Heart left ventricle (tissue), 16 donors: Measurements from ENCODE around the gene SNTB2. TPM values are rescaled to one million over a fixed set of nuclear protein-coding genes. Genes with fewer than 3 reads are reported as not detected.
"Not testable (repeated sequence)": the region's sequence is repeated elsewhere in the genome, so short reads cannot be mapped to it uniquely, and the experiment has no call there.

Experiments used
- ATAC-seq, 4 donors: fragments of 200-7000 bp; cut with Tn5 transposase; one replicate each; pipeline ENCODE4 v1.9.1; 2020 to 2022; ENCODE audit warnings: moderate library complexity in 4 of 4, mild to moderate bottlenecking in 3 of 4, moderate number of reproducible peaks in 1 of 4
- DNase-seq, 5 donors: peaks; one replicate each; pipeline ENCODE4 v3.0.0-alpha.2; 2020
- H3K27ac ChIP-seq, 12 donors: fragments of 200-600 bp; sonication (generic) in 4 of 12; one replicate each; pipeline versions ENCODE4 v1.5.0 to v1.8.0; 2016 to 2022; ENCODE audit warnings: mild to moderate bottlenecking in 2 of 12
- H3K27me3 ChIP-seq, 9 donors: fragments of 200-600 bp; sonication (generic) in 2 of 9; one replicate each; pipeline versions ENCODE4 v1.5.1 to v1.8.0; 2016 to 2022; ENCODE audit warnings: mild to moderate bottlenecking in 3 of 9
- H3K36me3 ChIP-seq, 9 donors: fragments of 200-600 bp; sonication (generic) in 2 of 9; one replicate each; pipeline versions ENCODE4 v1.5.0 to v1.8.0; 2018 to 2022; ENCODE audit warnings: mild to moderate bottlenecking in 2 of 9
- H3K4me1 ChIP-seq, 12 donors: fragments of 200-600 bp; sonication (generic) in 4 of 12; one replicate each; pipeline versions ENCODE4 v1.5.0 to v1.8.0; 2016 to 2022; ENCODE audit warnings: mild to moderate bottlenecking in 3 of 12
- H3K4me3 ChIP-seq, 12 donors: fragments of 200-600 bp; sonication (generic) in 4 of 12; one replicate each; pipeline versions ENCODE4 v1.5.0 to v1.8.0; 2017 to 2022; ENCODE audit warnings: mild to moderate bottlenecking in 9 of 12, moderate library complexity in 4 of 12
- H3K9me3 ChIP-seq, 12 donors: fragments of 200-600 bp; sonication (generic) in 4 of 12; one replicate each; pipeline versions ENCODE4 v1.5.0 to v1.8.0; 2016 to 2022; ENCODE audit warnings: mild to moderate bottlenecking in 1 of 12
- POLR2A ChIP-seq, 2 donors: fragments of 450-650 bp; IDR thresholded peaks; one replicate each; pipeline ENCODE4 v1.6.1; 2017; ENCODE audit warnings: antibody characterized with exemption in 2 of 2, mild to moderate bottlenecking in 2 of 2, moderate library complexity in 2 of 2
- WGBS, 4 donors: extraction: QIAGEN DNeasy Blood & Tissue Kit in 2 of 4; methylation state at CpG; one replicate each; pipeline versions ENCODE4 v1.1.5 to v1.1.7; 2013 to 2018; 5-methylcytosine and 5-hydroxymethylcytosine counted together
- intact Hi-C, 10 donors: fragments of 100-400 bp; cut with DNase I; formaldehyde crosslinking; loops; one replicate each; pipeline versions ENCODE4 v1.11.1 to v1.14.2; 2022
- long read RNA-seq, 3 donors: library from polyadenylated mRNA; unstranded; transcript quantifications; one replicate each; pipeline ENCODE4 v2.0.0, GENCODE V29; 2020 to 2021
- polyA plus RNA-seq, 2 donors: library from polyadenylated mRNA; stranded (reverse); fragments of 200-250 nt; gene quantifications; one replicate each; pipeline ENCODE4 v1.2.3, GENCODE V29; 2013
- total RNA-seq, 9 donors: library from RNA; depleted of rRNA in 2 of 9; stranded (reverse); fragments of >200 nt in 2 of 9; fragmentation: NEBNext Ultra II Directional in 3 of 9; extraction: Animal tissue kit (Norgen Biotek cat#: 25700) in 3 of 9; gene quantifications; one replicate each; pipeline versions ENCODE4 v1.1.0 to v1.2.4, GENCODE V29; 2016 to 2023
- TF ChIP-seq, protein P1 (sequence below), 12 donors: fragments of 200-600 bp; sonication (generic) in 4 of 12; IDR thresholded peaks; one replicate each; pipeline versions ENCODE4 v1.5.0 to v1.8.0; 2018 to 2022; ENCODE audit warnings: antibody characterized with exemption in 12 of 12, mild to moderate bottlenecking in 5 of 12
- donor health status: ischemic (EF 13 %, LVEDD 7.1; RV severe dilation, severe dysfunction).
- donor health status: healthy with polysubstance abuse.
- donor health status: DM: no; HTN: yes; CAD: no.
- donor health status: DM: no; HTN: no; CAD: no.
- donor health status: ischemic (EF 25% LVEDD 6.9; RV normal size, moderate dysfunction).
- donor health status: ischemic (EF 25% LVEDD 5.7; RV mildly dilated, moderate dysfunction).
- donor health status: healthy.
- donor health status: DM: yes; HTN: yes; CAD: no.
- donor health status: ischemic (EF 35%, LVEDD 5.7; RV mildly dilated, moderate dysfunction).
- donor health status: nonischemic (EF 11% LVEDD 7.7; RV severe dilation, severe dysfunction).
- donor health status: DM: yes; HTN: yes; CAD: no.
- donor health status: PGD.
- donor health status: ischemic (EF 29% LVEDD 5.4; RV normal size, mild dysfunction).
- donor health status: nonischemic (EF 23%, LVEDD 6.1; RV moderate dilation, normal function).

SNTB2 gene
- total RNA-seq, result 10 to 100 TPM in 7 of 9 donors, 1 to 10 TPM in 2; 8.6 to 28.5 (median 13.2) TPM
- 1 to 10 TPM; 2.2 to 5.0 TPM for polyA plus RNA-seq
- long read RNA-seq, donor 1, full-length matches to known transcripts, result 9 of 10 reads
- long read RNA-seq, donor 1, partial matches to known transcripts, result 0 of 10 reads
- long read RNA-seq, donor 1, other reads (novel, unspliced or antisense), result 1 of 10 reads
- long read RNA-seq, donor 2, result 0 reads
- long read RNA-seq, donor 3, full-length matches to known transcripts, result 17 of 18 reads
- long read RNA-seq, donor 3, partial matches to known transcripts, result 0 of 18 reads
- long read RNA-seq, donor 3, other reads (novel, unspliced or antisense), result 1 of 18 reads

DNA sequence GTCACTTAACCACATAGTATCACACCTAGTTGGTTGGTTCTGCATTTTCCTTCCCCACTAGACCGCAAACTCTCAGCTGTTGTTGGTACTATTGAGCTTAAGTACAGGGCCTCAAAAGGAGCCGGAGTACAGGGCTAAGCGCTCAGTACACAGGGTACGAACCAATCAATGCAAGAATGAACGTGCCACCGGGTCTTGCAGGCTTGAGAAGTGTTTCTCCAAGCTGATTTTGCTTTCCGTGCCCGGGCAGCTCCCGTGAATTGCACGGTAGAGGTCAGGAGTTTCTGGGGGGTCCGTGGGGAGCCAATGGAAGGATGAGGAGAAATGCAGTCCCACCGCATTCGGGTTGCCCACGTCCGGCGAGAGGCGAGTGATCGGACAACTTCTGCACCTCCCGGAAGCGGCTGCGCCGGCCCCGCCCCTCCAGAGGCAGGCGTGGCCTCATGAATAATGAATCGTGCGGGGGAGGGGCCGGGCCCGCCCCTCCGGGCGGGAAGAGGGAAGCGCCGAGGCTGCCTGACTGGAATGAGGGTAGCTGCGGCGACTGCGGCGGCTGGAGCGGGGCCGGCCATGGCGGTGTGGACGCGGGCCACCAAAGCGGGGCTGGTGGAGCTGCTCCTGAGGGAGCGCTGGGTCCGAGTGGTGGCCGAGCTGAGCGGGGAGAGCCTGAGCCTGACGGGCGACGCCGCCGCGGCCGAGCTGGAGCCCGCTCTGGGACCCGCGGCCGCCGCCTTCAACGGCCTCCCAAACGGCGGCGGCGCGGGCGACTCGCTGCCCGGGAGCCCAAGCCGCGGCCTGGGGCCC is at the start of gene SNTB2:
Gene SNTB2 (plus strand): TSS at position 523 of the 804 bp plus-strand sequence. CDS start 3 bp downstream, at position 526.
- intact Hi-C loops, result loop anchor here in 1 of 10 donors (10.0 kb wide), 1 partner anchor 68 kb away; no protein-coding TSS in a partner anchor
- Histone ChIP-seq H3K27me3 (no peaks in the 10 kb centered on the region), H3K9me3 (no peaks in the 10 kb centered on the region), H3K36me3 (no peaks in the 10 kb centered on the region), H3K27ac (peak within 1 kb of the TSS; percentile 71 to 90 (median 84)), H3K4me3 (peak within 1 kb of the TSS; percentile 59 to 91 (median 78)), H3K4me1 (peaks cover 4 to 47% (median 18%) of the 10 kb centered on the region in 12 donors)
- 1% methylated on average over 46 to 69 of the region's 69 CpGs for WGBS, 4 donors
- DNase-seq, result peak; percentile 92 to 97 (median 94)
- ATAC-seq, result peak; percentile 97 to 99 (median 98)
- peak; percentile 30 to 97 for TF ChIP-seq POLR2A (IDR thresholded peaks at IDR 0.05)
- TF ChIP-seq, protein P1, sequence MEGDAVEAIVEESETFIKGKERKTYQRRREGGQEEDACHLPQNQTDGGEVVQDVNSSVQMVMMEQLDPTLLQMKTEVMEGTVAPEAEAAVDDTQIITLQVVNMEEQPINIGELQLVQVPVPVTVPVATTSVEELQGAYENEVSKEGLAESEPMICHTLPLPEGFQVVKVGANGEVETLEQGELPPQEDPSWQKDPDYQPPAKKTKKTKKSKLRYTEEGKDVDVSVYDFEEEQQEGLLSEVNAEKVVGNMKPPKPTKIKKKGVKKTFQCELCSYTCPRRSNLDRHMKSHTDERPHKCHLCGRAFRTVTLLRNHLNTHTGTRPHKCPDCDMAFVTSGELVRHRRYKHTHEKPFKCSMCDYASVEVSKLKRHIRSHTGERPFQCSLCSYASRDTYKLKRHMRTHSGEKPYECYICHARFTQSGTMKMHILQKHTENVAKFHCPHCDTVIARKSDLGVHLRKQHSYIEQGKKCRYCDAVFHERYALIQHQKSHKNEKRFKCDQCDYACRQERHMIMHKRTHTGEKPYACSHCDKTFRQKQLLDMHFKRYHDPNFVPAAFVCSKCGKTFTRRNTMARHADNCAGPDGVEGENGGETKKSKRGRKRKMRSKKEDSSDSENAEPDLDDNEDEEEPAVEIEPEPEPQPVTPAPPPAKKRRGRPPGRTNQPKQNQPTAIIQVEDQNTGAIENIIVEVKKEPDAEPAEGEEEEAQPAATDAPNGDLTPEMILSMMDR (IDR thresholded peaks at IDR 0.05), result no peak

DNA sequence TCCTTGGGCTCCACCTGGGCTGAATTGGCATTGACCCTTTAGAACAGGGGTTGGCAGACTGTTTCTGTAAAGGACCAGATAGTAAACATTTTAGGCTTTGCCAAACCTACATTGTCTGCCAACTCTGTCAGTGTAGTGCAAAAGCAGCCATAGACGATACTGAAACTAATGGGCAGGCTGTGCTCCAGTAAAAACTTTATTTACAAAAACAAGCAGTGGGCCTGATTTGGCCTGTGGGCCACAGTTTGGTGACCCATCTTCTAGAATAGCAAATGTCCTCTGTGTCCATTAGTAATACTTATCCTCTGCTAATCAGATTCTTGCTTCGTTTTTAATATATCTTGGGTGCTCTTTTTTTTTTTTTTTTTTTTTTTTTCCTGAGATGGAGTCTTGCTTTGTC is 48.4 kb upstream of the SNTB2 start:
- DNase-seq (no peak), ATAC-seq (no peak)
- H3K4me3 ChIP-seq, result no peak overlapping the region
- intact Hi-C loops, result loop anchor here in 1 of 10 donors (10.0 kb wide), 1 partner anchor 604 kb away; the partner anchor contains the start of gene ZFP90
- peaks cover 0 to 7% (median 3%) of the 10 kb centered on the region in 12 donors for H3K4me1 ChIP-seq
- peaks cover 0 to 75% (median 69%) of the 10 kb centered on the region in 9 donors for H3K36me3 ChIP-seq
- TF ChIP-seq, protein P1 (IDR thresholded peaks at IDR 0.05), result no peak
- no peak for TF ChIP-seq POLR2A (IDR thresholded peaks at IDR 0.05)
- WGBS, 4 donors, result 68 to 87% (median 86%) methylated on average over 2 of the region's 2 CpGs
- H3K9me3 ChIP-seq, result no peaks in the 10 kb centered on the region
- H3K27ac ChIP-seq, result no peak overlapping the region
- H3K27me3 ChIP-seq, result no peaks in the 10 kb centered on the region

DNA sequence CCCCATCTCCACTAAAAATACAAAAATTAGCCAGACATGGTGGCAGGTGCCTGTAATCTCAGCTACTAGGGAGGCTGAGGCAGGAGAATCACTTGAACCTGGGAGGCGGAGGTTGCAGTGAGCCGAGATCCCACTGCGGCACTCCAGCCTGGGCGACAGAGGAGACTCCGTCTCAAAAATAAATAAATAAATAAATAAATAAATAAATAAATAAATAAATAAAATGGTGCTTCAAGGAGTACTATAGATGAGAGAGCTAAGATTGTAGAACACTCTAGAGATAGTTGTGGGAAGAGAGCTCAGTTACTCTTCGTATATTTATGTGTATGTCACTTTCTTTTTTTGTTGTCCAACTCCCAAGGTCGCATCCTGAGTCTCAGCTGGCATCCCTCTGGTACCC is 47.5 kb upstream of the SNTB2 start:
- not testable (repeated sequence) for H3K9me3 ChIP-seq, H3K4me1 ChIP-seq, ATAC-seq, DNase-seq, H3K4me3 ChIP-seq, H3K27ac ChIP-seq, H3K27me3 ChIP-seq
- peaks cover 0 to 83% (median 77%) of the 10 kb centered on the region in 9 donors for H3K36me3 ChIP-seq
- 93 to 97% (median 96%) methylated on average over 7 of the region's 7 CpGs for WGBS, 4 donors
- intact Hi-C loops, result loop anchor here in 1 of 10 donors (10.0 kb wide), 1 partner anchor 605 kb away; the partner anchor contains the start of gene ZFP90

DNA sequence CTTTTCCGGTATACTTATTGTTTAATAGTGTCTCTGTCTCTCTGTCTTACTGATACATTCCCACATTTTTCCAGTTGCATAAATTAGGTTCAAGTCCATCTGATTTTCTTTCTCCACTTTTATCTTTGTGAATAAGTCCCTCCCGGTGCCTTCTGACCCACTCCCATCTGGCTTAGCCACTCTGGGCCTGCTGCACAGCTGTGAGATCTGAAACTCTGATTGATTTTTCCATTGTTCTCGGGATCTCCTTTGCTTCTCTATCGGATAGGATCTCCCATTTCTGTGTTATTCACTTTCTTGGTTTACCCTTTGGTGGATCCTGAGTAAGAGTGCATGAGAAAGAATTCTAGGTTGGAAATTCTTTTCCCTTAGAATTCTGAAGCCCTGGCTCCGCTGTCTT is 46.0 kb upstream of the SNTB2 start:
- Histone ChIP-seq H3K27ac (no peak overlapping the region), H3K9me3 (no peaks in the 10 kb centered on the region), H3K36me3 (peaks cover 0 to 96% (median 91%) of the 10 kb centered on the region in 9 donors), H3K4me1 (no peaks in the 10 kb centered on the region), H3K4me3 (no peak overlapping the region), H3K27me3 (no peaks in the 10 kb centered on the region)
- no peak for ATAC-seq
- TF ChIP-seq, protein P1 (IDR thresholded peaks at IDR 0.05), result no peak
- TF ChIP-seq POLR2A (IDR thresholded peaks at IDR 0.05), result no peak
- intact Hi-C loops, result no loop called here
- WGBS, 4 donors, result 88 to 96% (median 90%) methylated on average over 5 of the region's 5 CpGs
- no peak for DNase-seq
